SHP77 treated with DMSO at 0.1 percent for 48 hours (cell line): ENCODE results near the gene COIL.

ENCODE experiments used
- DNase-seq: peaks from one replicate; lab custom pipeline; 2025; lab: John Stamatoyannopoulos, UW

The COIL gene

DNA sequence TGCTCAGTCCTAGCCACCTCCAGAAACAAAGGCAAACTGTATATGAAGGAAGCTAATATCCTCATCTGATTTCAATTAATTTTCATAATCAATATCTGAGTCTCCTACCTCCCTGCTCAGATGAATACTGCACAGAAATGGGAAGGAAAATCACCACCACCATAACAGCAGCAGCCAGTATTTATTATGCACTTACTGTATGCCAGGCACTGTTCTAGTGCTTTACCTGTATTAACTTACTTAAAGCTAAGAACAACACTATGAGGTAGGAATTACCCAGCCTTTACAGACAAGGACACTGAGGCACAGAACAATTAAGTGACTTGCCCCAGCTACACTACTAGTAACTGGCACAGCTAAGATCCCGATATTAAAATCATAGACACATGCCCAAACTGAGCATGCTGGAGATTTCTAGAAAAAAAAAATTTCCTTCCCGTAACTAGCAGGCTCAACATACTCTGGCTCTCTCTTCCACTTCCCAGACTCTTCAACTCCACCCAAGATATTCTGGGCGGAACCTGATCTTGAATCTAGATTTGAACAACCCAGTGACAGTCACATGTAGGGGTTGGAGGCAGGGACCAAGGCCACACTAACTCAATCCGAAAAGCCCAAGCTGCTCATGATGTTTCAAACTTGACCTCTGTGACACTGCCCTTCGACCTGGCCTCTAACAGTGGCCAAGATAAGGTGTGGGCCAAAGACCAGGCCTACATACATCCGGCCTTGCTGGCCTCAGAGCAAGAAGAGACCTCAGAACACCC, 50.9 kb downstream of the COIL start:
- DNase-seq: no peak

DNA sequence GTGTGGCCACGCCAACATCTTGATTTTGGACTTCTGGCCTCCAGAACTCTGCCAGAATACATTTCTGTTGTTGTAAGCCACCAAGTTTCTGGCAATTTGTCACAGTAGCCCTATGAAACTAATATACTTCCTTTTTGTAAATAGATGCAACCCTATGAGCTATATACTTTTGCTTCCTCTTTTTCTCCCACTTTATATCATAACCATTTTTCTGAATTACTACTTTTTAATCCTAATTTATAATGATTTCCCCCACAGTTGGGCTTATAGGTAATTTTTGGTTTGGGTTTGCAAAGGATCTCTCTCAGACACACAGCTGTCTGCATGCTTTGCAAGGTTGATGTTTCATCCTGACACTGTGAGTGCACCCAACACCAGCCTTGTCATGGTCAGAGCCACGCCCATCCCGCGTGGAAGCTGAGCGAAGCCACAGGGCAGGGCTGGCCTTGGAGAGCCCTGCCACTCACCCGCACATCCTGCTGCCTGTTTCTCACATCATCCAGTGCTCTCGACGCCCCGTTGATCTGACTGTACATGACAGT, 52.8 kb downstream of the COIL start:
- no peak for DNase-seq

DNA sequence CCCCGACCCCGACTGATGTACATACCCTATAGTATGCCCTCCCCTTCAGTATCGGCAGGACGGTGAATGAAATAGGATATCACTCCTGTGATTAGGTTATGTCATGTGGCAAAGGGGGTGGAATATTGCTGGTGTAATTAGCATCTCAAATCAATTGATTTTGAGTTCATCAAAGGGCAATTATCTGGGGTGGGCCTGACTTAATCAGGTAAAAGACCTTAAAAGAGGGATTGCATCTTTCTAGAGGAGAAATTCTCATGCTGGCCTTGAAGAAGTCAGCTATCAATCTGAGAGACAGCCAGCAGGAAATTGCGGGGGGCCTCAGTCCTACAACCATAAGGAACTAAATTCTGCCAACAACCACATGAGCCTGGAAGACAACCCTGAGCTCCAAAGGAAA, 57.3 kb downstream of the COIL start:
- DNase-seq: no peak

DNA sequence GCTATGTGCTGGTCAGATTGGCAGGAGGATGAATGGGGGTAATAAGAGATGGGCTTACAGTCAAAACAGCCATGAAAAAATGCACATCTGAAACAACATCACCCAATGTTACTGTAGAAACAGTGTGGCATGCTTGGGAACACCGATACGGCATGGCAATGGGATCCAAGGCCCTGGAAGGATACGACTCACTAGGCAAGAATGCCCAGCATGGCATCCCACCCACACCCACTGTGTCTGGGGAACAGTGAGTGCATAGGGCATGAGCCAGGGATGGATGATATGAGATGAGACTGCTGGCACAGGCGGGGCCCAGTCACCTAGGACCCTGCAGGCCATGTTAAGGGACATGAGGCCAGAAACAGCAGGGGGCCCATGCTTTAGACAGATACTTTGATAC, 58.5 kb downstream of the COIL start:
- no peak for DNase-seq

DNA sequence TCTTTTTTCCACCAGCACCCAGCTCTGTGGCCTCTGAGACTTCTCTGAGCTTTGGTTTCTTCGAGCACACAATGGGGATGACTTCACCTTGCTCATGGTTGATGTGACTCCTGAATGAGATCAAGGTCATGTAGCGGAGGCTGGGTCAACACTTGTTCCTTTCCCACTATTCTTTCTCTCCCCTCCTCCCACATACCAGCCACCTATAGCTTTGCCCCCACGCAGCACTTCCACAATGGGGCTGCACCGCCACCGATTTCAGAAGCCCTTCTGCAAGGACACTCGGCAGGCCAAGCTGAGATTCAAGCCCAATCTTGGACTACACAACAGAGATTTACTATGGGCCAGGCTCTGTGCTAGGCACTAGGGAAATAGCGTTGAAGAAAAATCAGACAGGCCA, 61.4 kb downstream of the COIL start:
- DNase-seq: no peak

DNA sequence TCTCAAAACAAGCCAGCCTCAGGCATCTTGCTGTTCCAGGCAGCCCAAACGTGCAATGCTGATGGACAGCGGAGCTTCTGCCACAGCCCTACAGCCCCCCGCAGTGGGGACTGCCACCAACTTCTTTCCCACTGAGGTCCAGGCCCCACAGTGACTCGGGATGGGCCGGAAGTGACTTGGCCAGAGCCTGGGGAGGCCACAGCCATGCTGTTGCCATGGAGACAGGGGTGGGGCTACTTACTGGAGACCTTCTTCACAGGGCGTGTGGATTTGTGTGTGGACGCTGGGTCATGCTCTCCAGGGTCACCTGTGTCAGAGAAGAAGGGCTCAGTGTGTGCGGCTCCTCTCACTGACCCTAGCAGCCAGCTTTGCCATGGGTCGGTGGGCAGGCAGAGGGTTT, 62.0 kb downstream of the COIL start:
- no peak for DNase-seq

DNA sequence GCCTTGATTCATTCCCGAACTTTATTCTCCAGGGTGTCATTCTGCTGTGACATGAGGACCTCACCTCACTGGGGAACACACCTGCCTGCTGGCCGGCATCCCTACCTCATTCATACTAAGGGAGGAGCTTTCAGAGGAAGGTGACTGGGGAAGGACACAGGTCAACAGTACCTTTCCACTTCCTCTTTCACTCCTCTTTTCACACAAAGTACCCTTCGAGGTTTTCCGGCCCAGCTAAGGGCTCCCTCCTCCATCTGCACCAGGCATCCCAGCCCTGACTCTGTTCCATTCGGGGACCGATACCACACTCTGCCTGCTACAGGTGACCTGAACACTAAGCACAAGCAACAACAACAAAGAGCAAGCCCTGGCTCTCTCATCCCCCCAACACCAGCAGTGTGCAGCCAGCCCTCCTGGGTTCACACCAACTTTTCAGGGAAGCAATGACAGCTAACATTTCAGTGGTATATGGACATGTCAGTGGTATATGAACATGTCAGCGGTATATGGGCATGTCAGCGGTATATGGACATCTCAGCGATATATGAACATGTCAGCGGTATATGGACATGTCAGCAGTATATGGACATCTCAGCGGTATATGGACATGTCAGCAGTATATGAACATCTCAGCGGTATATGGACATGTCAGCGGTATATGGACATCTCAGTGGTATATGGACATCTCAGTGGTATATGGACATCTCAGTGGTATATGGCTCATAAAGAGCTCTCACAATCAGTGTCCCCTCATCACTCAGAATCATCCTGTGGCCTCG, 63.0 kb downstream of the COIL start:
- DNase-seq: no peak

DNA sequence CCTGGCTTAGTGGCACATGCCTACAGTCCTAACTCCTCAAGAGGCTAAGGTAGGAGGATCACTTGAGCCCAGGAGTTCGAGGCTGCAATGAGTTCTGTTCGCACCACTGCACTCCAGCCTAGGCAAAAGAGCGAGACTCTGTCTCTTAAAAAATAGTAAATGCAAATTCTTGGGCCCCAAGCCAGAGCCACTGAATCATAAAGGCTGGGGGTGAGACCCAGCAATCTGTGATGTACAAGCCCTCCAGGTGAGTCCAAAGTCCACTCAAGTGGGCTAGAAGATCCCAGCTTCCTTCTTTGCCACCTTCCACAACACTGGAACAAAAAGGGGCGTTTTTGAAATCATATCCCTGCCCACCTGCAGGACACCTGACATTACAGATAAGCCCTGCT, 63.9 kb downstream of the COIL start:
- DNase-seq: no peak

DNA sequence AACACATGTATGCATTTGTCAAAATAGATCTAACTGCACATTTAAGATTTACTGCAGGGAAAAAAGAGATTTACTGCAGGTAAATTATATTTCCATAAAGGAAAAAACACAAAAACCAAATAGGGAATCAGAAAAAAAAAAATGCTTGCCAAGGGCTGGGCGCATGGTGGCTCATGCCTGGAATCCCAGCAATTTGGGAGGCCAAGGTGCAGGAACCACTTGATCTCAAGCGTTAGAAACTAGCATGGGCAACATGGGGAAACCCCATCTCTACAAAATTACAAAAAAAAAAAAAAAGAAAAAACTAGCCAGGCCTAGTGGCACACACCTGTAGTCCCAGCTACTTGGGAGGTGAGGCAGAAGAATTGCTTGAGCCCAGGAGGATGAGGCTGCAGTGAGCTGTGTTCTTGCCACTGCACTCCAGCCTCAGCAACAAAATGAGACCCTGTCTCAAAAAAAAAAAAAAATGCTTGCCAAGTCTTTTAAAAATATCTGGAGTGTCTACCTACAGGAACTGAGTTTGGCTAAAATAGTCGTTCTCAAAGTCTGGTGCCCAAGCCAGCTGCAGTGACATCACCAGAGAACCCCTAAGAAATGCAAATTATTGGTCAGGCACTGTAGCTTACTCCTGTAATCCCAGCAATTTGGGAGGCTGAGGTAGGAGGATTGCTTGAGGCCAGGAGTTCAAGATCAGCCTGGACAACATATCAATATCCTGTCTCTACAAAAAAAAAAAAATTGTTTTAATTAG, 64.5 kb downstream of the COIL start:
- DNase-seq: no peak

DNA sequence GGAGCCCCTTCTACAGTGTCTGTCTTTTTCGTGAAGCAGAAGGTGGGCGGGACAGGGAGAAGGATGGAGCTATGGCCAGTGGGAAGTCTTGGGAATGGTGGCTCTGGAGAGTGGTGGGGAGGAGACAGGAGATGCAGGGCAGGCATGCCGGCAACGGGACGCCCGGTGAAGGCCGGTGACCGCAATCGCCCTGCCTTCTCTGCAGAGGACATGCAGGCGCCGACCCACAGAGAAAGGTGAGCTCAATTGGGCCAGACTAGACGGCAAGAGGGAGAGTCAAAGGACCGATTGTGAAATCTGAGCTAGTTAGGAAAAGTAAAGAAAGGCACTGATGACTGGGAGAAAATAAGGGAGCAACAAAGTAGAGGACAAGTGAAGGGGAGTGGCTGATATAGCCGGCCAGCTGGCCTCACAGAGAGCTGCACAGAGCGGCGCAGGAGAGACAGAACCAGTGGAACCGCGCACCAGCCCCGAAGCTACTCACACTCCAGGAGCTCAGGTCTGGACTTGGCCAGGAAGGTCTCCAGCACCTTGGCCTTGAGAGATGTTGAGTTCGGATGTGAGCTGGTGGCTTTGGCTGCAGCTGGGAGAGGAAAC, 65.9 kb downstream of the COIL start:
- DNase-seq: no peak

DNA sequence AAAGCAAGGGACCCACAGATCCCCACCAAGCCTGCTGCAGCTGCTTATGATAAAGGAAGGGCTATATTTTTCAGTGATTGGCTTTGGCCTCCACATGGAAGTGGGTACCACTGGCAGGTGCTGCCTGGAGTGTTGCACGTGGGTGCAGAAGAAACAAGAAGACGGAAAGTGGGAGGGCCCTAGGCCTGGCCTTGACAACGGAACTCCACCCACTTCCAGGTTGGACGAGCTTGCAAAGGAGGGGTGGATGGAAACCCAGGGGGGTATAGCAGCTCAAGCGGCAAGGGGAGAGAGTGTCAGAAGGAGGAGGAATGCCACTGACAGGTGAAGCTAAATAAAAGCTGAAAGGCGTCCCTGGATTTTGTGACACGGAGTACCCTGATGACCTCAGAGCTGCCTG, 67.3 kb downstream of the COIL start:
- no peak for DNase-seq

DNA sequence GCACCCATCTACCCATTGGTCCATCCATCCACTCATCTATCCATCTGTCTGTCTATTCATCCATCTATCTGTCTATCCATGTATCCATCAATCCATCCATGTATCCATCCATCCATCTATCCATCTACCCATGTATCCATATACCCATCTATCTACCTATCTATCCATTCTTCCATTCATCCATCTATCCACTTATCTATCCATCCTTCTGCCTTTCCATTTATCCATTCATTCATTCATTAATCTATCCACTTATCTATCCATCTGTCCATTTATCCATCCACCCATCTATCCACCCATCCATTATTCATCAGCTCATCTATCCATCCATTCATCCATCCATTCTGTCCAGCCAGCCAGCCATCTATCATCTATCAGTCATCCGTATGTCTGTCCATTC, 68.5 kb downstream of the COIL start:
- DNase-seq: no peak

DNA sequence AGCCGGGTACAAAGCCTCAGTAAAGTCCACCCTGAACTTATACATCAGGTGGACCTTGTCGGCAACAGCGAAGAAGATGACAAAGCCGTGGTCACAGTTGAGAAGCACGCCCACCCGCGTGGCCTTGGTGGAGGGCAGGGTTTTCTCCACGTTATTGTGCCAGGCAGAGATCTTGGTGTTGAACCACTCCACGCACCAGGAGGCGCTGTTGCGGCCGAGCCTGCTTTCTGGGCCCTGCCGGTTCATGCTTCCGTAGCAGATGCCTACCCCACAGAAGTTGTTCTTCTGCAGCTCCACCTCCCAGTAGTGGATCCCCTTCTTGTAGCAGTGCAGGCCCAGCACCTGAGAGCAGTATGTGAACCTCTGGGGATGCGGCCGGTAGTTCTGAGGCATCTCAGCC, 69.1 kb downstream of the COIL start:
- no peak for DNase-seq

DNA sequence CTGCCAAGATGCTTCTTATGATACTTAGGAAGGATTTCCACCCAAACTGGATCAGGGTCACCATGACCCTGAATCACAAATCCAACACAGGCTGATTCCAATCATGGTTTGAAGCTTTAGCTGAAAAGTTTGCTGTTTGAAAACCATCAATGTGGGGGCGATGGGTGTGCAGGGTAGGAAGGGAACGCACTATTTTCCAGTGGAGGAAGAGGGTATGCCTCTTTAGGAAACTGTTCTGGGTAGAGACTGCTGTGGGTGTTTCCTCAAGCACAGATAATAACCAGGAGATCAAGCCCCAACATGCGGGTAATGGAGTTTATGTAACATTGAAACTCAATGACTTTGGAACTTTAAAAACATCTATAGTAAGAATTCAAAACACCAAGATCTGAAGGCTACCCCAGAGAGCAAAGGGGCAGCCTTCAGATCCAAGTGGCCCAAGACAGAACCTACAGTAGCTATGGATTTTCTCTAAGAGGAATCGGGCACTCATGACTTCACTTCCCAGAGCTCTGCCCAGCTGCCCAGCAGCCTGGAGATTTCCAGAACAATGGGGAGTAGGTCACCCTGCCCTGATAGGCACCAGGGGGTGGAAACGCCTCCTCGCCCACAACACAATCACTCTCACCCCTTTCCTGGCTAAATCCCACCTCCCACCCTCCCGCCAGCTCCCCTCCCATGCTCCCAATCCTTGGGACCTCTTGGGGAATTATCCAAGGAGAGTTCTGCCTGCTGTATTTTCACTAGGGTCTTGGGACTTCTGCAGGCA, 69.8 kb downstream of the COIL start:
- DNase-seq: no peak

DNA sequence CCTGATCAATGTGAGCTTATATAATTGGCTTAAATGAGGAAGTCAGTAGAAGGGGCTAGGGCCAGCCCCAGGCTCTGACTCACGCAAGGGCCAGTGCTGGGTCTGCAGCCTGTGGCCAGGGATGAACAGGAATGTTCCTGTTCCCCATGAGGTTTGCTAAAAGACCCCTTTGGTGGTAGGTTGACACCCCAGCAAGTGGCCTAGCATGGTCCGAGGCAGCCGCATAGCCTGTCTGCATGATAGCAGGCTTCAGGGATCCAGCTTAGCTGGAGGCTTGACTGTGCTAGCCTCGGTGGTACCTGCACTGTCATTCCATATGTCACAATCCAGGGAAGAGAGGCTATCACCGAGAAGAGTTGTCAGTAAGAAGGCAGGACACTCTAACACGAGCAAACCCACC, 70.5 kb downstream of the COIL start:
- no peak for DNase-seq
